ENCODE measurements around the gene BBS2.

GRCh38 chr16:56493815-56494214 lies 26.0 kb downstream of the BBS2 start:
- TF ChIP-seq POLR2A (IDR thresholded peaks at IDR 0.05) = no peak
- TF ChIP-seq CTCF (IDR thresholded peaks at IDR 0.05 in 8 of 11, conservative IDR thresholded peaks at IDR 0.05 in 3 of 11) = no peak
